ENCODE data around the gene GSPT2.

The GSPT2 gene

GRCh38 chrX:51776851-51777250, 33.6 kb downstream of the GSPT2 start:
- TF ChIP-seq, protein P1, sequence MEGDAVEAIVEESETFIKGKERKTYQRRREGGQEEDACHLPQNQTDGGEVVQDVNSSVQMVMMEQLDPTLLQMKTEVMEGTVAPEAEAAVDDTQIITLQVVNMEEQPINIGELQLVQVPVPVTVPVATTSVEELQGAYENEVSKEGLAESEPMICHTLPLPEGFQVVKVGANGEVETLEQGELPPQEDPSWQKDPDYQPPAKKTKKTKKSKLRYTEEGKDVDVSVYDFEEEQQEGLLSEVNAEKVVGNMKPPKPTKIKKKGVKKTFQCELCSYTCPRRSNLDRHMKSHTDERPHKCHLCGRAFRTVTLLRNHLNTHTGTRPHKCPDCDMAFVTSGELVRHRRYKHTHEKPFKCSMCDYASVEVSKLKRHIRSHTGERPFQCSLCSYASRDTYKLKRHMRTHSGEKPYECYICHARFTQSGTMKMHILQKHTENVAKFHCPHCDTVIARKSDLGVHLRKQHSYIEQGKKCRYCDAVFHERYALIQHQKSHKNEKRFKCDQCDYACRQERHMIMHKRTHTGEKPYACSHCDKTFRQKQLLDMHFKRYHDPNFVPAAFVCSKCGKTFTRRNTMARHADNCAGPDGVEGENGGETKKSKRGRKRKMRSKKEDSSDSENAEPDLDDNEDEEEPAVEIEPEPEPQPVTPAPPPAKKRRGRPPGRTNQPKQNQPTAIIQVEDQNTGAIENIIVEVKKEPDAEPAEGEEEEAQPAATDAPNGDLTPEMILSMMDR (IDR thresholded peaks at IDR 0.05; ENCODE audit: low read depth, low read length), result no peak
- Histone ChIP-seq H3K9me3 (ENCODE audit: severe bottlenecking) (no peaks in the 10 kb centered on the region), H3K4me3 (ENCODE audit: low read depth, low read length) (no peak overlapping the region), H3K27ac (no peak overlapping the region), H3K27me3 (ENCODE audit: insufficient read depth, low read depth, severe bottlenecking) (peaks cover 31% of the 10 kb centered on the region), H3K36me3 (no peaks in the 10 kb centered on the region)
- DNase-seq, result no peak

DNA sequence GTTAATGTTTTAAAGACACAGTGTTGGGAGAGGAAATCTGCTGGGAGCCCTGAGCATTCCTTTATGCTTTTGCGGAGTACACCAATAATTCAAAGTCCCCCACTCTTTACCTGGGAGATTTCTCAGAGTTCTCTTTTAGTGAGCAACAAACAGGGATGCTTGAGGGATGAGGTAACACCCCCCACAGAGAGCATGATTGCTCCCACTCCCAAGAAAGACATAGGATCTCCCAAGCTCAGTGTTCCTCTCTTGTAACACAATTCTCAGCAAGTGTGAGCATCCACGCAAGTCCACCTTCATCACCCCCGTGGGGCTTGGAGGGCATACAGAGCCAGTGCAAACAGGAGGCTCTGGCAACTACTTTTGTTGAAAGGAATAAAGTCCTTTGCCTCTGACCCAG, 36.1 kb downstream of the GSPT2 start:
- Histone ChIP-seq H3K36me3 (no peaks in the 10 kb centered on the region), H3K27ac (no peak overlapping the region), H3K9me3 (ENCODE audit: severe bottlenecking) (no peaks in the 10 kb centered on the region), H3K27me3 (ENCODE audit: insufficient read depth, low read depth, severe bottlenecking) (peaks cover 45% of the 10 kb centered on the region), H3K4me3 (ENCODE audit: low read depth, low read length) (no peak overlapping the region)
- DNase-seq, result no peak
- TF ChIP-seq, protein P1 (IDR thresholded peaks at IDR 0.05; ENCODE audit: low read depth, low read length), result no peak

- no peak overlapping the region for H3K27ac ChIP-seq
- H3K4me3 ChIP-seq (ENCODE audit: low read depth, low read length), result no peak overlapping the region
- H3K36me3 ChIP-seq, result no peaks in the 10 kb centered on the region
- no peak for DNase-seq
- peaks cover 65% of the 10 kb centered on the region for H3K27me3 ChIP-seq (ENCODE audit: insufficient read depth, low read depth, severe bottlenecking)
- TF ChIP-seq, protein P1 (IDR thresholded peaks at IDR 0.05; ENCODE audit: low read depth, low read length), result no peak
- H3K9me3 ChIP-seq (ENCODE audit: severe bottlenecking), result no peaks in the 10 kb centered on the region
These were observed 51.9 kb downstream of the GSPT2 start for GRCh38 chrX:51795136-51795535.

All from WERI-Rb-1 (cell line).